Endothelial cell (in vitro differentiated cells): ENCODE results near the gene CRYBG1. TPM values are rescaled to one million over a fixed set of nuclear protein-coding genes. Genes with fewer than 3 reads are reported as not detected.

Source experiments
- DNase-seq: peaks from one replicate; pipeline ENCODE4 v3.0.0; 2021; ENCODE audit warnings: low spot score
- H3K27ac Mint-ChIP-seq: one replicate; pipeline ENCODE4 v1.8.0; 2021; ENCODE audit warnings: mixed read lengths, inconsistent platforms; ENCODE audit not compliant: unreplicated experiment
- H3K27me3 Mint-ChIP-seq: one replicate; pipeline ENCODE4 v1.8.0; 2021; ENCODE audit warnings: mild to moderate bottlenecking, moderate library complexity, mixed read lengths, inconsistent platforms; ENCODE audit not compliant: unreplicated experiment
- H3K36me3 Mint-ChIP-seq: one replicate; pipeline ENCODE4 v1.8.0; 2021; ENCODE audit warnings: mild to moderate bottlenecking, low read depth, mixed read lengths, inconsistent platforms; ENCODE audit not compliant: unreplicated experiment
- H3K4me1 Mint-ChIP-seq: one replicate; pipeline ENCODE4 v1.8.0; 2021; ENCODE audit warnings: mild to moderate bottlenecking, mixed read lengths, inconsistent platforms; ENCODE audit not compliant: unreplicated experiment
- H3K4me3 Mint-ChIP-seq: one replicate; pipeline ENCODE4 v1.8.0; 2021; ENCODE audit warnings: mild to moderate bottlenecking, mixed read lengths, inconsistent platforms; ENCODE audit not compliant: unreplicated experiment
- H3K9me3 Mint-ChIP-seq: one replicate; pipeline ENCODE4 v1.8.0; 2021; ENCODE audit warnings: mixed read lengths, inconsistent platforms; ENCODE audit not compliant: unreplicated experiment
- CTCF ChIP-seq: fragments of 200-600 bp; sonication (generic); IDR thresholded peaks from one replicate; pipeline ENCODE4 v1.5.0; 2021; ENCODE audit warnings: antibody characterized with exemption; ENCODE audit not compliant: unreplicated experiment
- total RNA-seq: library from RNA; stranded (reverse); fragmentation: NEBNext Ultra II Directional; extraction: Animal tissue kit (Norgen Biotek cat#: 25700); gene quantifications from one replicate; pipeline ENCODE4 v1.2.1, GENCODE V29; 2021; ENCODE audit not compliant: unreplicated experiment

CRYBG1 gene
- total RNA-seq, 1 donor from 2014 or later, result 0.08 TPM

GRCh38 chr6:106539936-106540335, 179.4 kb downstream of the CRYBG1 start:
- no peak overlapping the region for H3K4me3 Mint-ChIP-seq
- no peak for TF ChIP-seq CTCF
- no peaks in the 10 kb centered on the region for H3K27me3 Mint-ChIP-seq
- H3K9me3 Mint-ChIP-seq, result no peaks in the 10 kb centered on the region
- no peak for DNase-seq
- no peak overlapping the region for H3K27ac Mint-ChIP-seq
- no peaks in the 10 kb centered on the region for H3K36me3 Mint-ChIP-seq
- H3K4me1 Mint-ChIP-seq, result peaks cover 9% of the 10 kb centered on the region

- Mint-ChIP-seq H3K27ac (no peak overlapping the region), H3K4me1 (peaks cover 9% of the 10 kb centered on the region), H3K9me3 (no peaks in the 10 kb centered on the region), H3K27me3 (no peaks in the 10 kb centered on the region), H3K36me3 (no peaks in the 10 kb centered on the region), H3K4me3 (no peak overlapping the region)
- TF ChIP-seq CTCF, result no peak
- DNase-seq, result no peak
These were observed 179.9 kb downstream of the CRYBG1 start for GRCh38 chr6:106540432-106540831.

GRCh38 chr6:106540907-106541306, 180.4 kb downstream of the CRYBG1 start:
- H3K36me3 Mint-ChIP-seq, result no peaks in the 10 kb centered on the region
- no peak for TF ChIP-seq CTCF
- peaks cover 9% of the 10 kb centered on the region for H3K4me1 Mint-ChIP-seq
- H3K9me3 Mint-ChIP-seq, result no peaks in the 10 kb centered on the region
- DNase-seq, result no peak
- no peak overlapping the region for H3K4me3 Mint-ChIP-seq
- H3K27ac Mint-ChIP-seq, result no peak overlapping the region
- H3K27me3 Mint-ChIP-seq, result no peaks in the 10 kb centered on the region

GRCh38 chr6:106546261-106546690, 185.8 kb downstream of the CRYBG1 start:
- H3K36me3 Mint-ChIP-seq, result no peaks in the 10 kb centered on the region
- H3K27me3 Mint-ChIP-seq, result peaks cover 2% of the 10 kb centered on the region
- DNase-seq, result no peak
- peak overlapping the region; percentile 69 for H3K27ac Mint-ChIP-seq
- peaks cover 14% of the 10 kb centered on the region for H3K4me1 Mint-ChIP-seq
- no peak for TF ChIP-seq CTCF
- no peak overlapping the region for H3K4me3 Mint-ChIP-seq
- H3K9me3 Mint-ChIP-seq, result no peaks in the 10 kb centered on the region

- no peak overlapping the region for H3K4me3 Mint-ChIP-seq
- no peaks in the 10 kb centered on the region for H3K9me3 Mint-ChIP-seq
- H3K27me3 Mint-ChIP-seq, result peaks cover 2% of the 10 kb centered on the region
- peaks cover 14% of the 10 kb centered on the region for H3K4me1 Mint-ChIP-seq
- no peak for DNase-seq
- TF ChIP-seq CTCF, result no peak
- H3K36me3 Mint-ChIP-seq, result no peaks in the 10 kb centered on the region
- peak overlapping the region; percentile 69 for H3K27ac Mint-ChIP-seq
These were observed 186.3 kb downstream of the CRYBG1 start for GRCh38 chr6:106546691-106547414.
